Fibroblast of gingiva (primary cell): ENCODE measurements around the gene FAM217B.
A peak's percentile ranks its signal among the peaks of the same experiment; 100 is the strongest.
"Not testable (repeated sequence)": the region's sequence is repeated elsewhere in the genome, so short reads cannot be mapped to it uniquely, and the experiment has no call there.

ENCODE experiments used
- DNase-seq: peaks from one replicate; pipeline ENCODE4 v3.0.0-alpha.2; 2011; ENCODE audit warnings: low read depth

Gene FAM217B

DNA sequence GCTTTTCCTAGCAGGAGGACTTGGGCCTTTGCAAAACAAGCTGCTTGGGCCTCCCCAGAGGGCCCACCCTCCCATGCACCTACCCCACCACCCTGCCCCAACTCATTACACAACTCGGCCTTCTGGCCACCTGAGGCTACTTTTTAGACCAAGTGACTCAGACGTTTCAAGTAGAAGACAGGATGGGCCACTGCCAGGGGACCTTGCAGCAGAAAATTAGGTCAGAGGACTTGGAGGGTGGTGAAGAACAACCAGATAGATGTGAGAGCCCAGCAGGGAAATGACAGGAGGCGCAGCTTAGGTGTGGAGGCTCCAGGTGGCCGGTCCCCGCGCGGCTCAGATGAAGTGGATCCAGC lies 1.5 kb upstream of the FAM217B start:
- DNase-seq: peak; percentile 49

DNA sequence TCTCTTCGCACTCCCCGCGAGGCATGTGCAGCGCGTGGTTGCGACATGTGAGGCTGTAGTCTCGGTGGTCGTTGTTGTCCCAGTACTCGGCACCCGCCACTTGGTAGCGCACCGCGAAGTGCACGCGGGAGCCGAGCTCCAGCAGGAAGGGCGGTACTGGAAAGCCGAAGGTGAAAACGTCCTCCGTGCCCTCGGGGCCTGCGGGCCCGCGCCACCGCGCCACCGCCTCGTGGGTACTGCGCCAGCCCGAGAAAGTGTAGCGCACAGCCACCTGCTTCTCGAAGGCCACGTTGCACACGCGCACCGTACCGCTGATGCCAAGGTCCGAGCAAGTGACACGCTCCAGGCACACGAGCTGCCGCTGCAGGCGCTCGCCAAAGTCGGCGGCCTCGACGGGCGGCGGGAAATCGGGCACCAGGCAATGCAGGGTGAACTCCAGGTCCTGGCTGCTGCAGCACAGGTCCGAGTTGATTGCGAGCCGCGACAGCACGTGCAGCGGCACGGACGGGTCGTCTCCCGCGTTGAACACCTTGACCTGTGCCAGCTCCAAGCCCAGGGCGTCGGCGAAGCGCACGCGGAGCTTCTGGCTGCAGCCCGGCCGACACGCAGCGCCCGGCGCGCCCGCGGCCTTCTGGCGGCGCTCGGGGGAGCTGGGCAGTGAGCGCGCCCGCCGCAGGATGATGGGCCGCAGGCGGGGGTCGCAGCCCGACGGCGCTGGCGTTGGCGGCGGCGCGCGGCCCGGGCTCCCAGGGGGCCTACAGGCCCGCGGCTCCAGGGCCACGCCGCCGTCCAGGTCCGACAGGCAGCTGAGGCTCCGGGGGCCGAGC lies 924 bp upstream of the FAM217B start:
- DNase-seq: no peak

DNA sequence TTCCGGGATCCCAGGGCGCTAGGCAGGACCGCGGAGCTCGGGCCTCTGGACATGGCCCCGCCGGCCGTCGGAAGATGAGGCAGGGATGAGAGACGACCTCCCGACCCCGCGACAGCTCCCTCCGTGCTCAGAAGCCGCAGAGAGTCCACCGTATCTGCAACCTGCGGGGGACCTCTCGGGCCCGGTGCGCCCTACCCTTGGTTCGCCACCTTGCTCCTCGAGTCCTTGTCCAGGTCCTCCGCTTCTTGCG lies 385 bp upstream of the FAM217B start:
- no peak for DNase-seq

DNA sequence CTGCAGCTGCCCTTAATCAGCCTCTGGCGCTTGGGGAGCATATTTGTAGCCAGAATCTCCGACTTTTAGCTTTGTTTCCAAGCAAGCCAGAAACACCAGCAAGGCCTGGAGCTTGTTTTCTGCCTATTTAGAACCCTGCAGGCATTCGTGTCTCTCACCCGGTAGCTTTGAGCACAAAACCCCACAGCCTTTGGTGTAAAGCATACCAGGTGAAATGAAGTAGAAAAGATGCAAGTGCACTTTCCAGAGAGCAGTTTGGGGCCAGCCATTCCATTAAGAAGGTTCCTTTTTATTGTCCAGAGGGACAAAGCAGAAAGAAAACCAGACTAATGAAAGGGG lies 736 bp downstream of the FAM217B start:
- DNase-seq: no peak

DNA sequence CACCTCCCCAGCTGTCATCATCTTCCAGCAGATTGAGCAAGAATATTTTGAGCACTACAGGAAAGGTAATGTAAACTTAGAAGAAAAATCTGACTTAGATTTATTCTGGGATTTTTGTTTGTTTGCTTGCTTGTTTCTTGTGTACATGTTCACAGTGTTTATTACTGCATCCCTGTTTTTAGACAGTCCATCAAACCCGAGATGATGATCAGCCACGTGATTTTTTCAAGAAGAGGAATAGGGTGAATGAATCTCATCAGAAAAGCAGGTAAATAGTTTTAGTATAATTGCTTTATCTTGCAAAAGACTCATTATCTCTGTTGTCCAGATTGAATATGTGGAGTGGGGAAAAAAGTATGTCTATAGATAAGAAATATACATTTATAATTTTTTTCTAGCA lies 2.1 kb downstream of the FAM217B start:
- DNase-seq: no peak

DNA sequence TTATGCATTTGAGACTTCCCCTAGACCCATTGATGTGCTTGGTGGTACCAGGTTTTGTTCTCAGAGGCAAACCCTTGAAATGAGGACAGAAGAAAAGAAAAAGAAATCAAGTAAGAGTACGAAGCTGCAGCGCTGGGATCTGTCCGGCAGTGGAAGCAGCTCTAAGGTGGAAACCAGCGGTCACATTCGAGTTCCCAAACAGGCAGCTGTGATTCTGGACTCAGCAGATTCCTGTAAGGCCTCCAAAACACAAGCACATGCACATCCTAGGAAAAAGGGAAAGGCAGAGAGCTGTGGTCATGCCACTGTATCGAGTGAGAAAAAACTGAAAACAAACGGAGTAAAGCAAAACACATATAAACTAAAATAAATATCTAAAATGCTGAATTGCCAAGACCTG lies 4.5 kb downstream of the FAM217B start:
- no peak for DNase-seq

DNA sequence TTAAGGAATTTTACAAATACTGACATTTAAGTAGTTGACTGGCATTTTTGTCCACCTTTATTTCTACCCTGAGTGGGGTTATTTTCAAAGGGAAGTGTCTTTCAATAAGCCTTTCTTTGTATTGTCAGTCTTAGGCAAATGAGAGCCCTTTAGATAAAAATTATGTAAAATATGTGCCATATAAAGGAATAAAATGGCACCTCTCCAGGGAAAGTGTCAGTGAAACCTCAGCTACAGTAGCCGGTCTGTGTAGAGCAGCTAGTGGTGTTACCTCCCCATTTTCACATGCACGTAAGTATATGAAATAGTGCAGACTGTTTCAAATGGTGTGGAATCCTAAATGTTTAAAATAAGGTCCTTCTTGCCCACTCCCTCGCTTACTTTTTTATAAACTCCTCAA lies 5.0 kb downstream of the FAM217B start:
- no peak for DNase-seq

DNA sequence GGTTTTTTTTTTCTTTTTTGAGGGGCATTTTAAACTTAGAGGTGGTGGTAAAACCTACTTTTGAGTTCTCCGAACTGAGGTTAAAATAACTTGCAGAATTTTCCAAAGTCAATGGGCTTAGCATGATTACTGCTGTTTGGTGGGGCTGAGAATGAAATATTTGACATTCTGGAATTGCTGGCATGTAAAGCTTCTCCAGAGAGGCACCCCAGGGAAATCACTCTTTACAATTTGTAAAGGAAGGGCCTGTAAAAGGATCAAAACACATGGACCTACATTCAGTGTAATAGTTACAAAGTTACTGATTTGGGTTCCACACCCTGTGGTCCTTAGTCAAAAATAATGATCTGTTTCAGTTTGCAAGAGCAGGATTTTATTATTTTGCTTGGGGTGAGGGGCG lies 5.5 kb downstream of the FAM217B start:
- no peak for DNase-seq

DNA sequence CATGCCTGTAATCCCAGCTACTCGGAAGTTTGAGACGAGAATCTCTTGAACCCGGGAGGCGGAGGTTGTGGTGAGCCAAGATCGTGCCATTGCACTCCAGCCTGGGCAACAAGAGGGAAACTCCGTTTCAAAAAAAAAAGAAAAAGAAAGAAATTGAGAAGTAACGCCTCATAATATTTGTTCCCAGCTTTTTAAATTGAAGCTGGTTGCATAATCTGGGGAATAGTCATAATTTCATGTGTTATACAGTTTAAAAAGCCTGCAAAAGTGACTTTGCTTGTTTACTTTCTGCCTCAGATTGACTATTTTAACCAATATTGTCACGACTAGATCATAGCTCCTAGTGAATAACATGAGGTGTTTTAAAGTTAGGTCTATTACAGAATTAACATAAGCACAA lies 7.2 kb downstream of the FAM217B start:
- no peak for DNase-seq

DNA sequence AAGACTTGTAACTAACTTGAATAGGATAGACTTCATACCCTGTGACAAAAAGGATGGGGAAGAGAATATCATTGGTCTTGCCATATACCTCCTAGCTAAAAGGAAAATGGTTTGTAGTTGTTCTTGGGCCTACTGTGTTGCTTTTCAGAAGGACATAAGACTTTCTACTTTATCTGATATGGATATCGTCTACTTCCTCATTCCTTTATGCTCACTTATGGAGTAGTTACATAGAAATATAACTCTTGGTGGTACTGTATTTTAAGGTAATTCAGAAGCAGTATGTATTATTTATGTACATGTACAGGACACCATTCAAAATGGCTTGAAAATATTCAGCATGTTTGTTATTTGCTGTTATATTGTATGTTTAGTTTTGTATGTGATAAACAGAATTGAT lies 8.0 kb downstream of the FAM217B start:
- no peak for DNase-seq

DNA sequence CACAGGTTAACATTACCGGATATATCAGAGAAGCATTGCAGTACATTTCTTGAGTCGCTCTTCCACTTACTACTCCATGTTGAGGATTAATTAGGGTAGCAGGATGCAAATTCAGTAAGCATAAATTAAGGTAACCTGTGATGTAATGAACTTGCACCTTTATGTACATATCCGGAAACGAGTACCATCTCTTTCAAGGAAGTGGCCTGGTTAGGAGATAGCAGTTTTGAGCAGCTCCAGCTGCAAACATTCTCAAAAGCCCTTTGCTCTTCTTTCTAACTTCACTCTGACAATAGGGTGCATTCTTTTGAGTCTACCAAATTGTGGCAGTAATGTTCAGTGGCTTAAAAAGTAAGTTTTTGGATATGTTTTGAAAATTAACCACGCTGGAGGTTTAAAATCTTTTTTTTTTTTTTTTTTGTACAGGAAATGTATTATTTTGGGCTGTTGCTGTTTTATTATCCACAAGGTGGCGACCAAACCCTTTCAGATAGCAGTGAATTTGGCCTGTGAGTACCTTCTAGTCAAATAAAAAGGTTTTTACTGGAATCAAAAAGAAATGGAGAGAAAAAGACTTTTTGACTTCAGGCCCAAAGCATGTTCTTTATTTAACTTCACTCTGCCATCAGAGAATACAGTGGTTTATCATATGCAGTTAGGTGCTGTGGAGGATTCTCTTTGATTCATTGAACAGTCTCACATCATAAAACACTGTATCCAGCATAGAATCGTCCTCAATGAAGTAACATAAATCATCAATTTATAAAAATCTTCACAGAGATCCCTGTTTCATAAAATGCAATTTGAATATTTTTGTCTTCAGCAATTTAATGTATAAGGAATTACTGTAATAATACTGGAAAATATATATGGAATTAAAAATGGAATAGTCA lies 8.9 kb downstream of the FAM217B start:
- peak; percentile 39 for DNase-seq

DNA sequence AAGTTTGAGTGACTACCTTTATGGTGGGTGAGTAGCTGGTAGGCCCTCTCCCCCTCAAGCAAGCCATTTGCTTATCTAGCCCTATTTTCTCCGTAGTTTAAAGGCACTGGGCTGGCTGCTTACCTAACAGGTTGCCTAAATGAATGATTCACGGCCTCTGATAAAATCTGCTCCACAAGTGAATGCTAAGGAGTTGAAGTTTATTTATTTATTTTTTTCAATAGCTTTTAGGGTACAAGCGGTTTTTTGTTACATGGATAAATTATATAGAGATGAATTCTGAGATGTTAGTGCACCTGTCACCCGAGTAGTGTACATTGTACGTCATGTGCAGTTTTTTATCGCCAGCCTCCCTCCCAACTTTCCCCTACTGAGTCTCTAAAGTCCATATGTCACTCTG lies 9.7 kb downstream of the FAM217B start:
- no peak for DNase-seq

DNA sequence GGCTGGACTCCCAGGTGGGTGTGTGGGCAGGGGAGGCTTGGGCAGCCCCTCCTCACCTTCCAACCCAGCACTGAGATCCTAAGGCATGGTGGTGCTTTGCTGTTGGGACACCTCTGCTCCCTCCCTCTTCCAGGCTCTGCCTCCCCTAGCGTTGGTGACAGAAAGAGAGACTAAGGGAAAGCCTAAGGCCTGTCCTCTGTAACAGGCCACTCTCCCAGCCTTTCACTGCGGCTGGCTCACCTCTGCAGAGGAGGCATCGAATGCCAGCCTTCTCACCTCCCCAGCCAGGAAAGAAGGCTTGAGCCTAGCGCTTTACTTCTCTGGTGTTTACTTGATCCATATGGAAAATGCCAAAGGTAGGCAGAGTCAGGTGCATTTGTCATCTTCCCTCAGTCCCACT lies 14.5 kb downstream of the FAM217B start:
- no peak for DNase-seq

DNA sequence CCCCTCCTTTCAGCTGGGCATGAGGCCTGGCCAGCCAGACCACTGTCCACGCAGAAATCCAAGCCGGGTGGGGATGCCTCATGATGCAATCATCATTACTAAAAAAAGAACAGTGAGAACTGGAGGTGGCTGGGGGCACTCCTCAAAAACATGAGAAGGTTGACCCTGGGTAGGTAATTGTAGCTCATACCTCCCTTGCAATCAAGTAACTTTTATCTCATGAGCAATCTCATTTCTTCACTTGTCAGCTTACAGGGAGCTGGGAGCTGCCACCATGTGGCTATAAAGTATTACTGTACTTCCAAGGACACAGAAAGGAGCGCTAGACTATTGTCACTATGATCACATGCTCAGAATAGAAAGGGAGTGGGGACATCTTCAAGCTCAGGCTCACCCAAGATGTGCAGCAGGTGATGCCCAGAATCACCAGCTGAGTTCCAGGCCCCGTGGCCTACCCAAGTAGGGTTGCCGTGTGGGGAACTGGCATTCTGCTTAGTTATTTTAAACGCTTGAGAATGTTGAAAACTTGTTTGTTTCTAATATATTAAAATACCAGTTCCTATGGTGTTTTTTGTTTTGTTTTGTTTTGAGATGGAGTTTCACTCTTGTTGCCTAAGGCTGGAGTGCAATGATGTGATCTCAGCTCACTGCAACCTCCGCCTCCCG lies 15.1 kb downstream of the FAM217B start:
- DNase-seq: peak; percentile 9

DNA sequence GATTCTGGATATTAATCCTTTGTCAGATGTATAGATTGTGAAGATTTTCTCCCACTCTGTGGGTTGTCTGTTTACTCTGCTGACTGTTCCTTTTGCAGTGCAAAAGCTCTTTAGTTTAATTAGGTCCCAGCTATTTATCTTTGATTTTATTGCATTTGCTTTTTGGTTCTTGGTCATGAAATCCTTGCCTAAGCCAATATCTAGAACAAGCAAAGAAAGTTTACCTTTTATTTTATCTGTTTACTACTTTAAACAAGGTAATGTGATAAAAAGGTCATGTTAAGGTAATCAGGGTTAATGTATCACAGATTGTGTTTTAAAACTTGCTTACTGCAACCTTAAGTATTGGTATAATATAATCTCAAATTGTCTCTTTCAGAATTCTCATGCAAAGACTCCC lies 17.4 kb downstream of the FAM217B start:
- not testable (repeated sequence) for DNase-seq

DNA sequence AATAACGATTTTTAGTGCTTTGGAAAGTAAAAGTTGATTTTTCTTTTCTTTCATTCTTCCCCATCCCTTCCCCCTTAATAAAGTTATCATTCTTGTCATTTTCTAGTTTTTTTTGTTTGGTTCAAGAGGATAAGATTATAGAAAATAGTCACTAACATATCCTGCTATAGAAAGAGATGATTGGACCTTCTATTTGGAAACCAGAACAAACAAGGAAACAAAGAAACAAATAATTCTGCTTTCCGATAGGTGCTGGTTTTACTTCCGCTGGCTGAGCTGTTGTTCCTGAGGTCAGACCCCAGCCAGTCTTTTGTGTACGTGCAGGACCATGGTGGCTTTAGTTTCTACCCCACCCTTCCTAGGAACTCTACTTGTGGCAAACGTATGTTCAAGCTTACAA lies 17.9 kb downstream of the FAM217B start, which contains the start of gene CDH26:
Gene CDH26, plus strand, starts transcription at position 301 of the 400 bp plus-strand sequence. CDS start 304 bp downstream, outside the sequence.
- DNase-seq: no peak

DNA sequence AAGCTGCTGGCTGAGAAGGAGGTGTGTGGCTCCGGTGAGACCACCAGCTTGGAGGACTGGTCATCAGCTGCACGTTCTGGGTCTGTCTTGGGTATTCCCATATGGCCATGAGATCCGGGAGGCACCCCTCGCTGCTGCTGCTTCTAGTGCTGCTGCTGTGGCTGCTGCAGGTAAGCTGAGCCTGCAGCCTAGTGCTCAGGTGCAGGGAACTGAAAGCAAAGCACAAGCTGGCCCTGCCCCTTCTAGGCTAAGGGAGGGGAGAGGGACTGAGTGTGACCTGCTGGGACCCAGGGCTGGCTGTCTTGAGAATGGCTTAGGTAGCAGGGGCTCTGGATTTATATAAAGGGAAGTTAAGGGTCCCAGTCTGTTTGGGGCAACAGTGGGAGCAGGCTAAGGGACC lies 18.4 kb downstream of the FAM217B start:
- DNase-seq: no peak

DNA sequence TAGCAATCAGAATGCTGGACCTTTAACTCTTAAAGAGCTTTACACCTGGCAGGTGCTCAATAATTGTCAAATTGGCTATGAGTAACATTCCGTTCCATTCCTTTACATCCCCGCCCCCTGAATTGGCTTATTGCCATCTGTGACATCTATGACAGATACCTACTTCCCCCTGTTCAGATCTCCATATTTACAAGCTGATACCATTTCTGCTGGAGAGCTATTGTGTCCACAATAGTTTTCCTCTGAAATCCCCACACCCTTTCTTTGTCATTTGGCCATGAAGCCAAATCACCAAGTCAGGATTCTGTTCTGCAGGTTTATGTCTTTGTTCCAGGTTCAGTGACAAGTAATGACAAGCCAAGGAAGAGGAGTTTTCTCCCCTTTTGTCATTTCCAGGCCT lies 21.2 kb downstream of the FAM217B start:
- no peak for DNase-seq

DNA sequence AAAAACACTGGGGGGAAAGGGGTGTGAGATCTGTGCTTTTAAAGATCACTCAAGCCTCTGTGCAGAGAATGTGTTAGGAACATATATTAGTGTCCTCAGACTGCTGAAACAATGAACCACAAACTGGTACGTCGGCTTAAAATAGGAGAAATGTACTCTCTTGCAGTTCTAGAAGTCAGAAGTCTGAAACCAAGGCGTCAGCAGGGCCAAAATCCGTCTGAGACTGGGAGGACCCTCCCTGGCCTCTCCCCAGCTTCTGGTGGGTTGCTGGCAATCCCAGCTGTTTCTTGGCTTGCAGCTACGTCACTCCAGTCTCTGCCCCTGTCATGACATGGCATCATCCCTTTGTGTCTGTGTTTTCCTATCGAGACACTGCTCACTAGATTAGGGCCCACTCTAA lies 22.0 kb downstream of the FAM217B start:
- DNase-seq: no peak

DNA sequence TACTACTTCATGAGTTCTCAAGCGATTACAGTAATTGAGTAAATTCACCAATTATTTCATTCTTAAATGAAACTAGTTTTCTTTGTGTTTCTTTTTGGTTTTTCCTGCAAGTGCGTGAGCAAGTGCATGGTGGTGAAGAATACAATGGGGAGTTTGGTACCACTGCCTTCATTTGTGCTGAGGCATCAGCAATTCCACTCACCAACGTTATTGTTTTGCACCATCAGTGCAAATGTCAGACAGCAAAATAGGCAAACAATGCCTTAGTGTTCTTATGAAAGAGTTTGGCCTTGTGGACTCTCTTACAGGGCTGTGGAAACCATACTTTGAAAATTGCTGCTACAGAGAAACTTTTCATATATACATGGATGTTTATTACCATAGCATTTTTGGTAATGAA lies 26.2 kb downstream of the FAM217B start:
- DNase-seq: no peak

DNA sequence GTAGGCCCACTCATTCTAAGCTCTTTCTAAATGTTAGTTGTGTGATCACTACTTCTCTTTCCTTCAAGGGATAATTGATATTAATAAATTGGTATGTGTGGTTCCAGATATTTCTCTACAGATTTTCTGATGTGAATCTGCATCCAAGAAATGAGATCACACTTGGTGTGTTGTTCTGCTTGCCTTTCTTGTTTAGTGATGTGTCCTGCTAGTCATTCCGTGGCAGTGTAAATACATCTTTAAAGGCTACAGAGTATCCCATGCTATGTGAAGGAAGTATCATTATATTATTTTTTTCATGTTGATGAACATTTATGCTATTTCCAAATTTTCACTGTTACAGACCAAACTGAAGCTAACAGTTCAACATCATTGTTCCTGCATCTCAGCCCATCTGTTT lies 31.2 kb downstream of the FAM217B start:
- no peak for DNase-seq

DNA sequence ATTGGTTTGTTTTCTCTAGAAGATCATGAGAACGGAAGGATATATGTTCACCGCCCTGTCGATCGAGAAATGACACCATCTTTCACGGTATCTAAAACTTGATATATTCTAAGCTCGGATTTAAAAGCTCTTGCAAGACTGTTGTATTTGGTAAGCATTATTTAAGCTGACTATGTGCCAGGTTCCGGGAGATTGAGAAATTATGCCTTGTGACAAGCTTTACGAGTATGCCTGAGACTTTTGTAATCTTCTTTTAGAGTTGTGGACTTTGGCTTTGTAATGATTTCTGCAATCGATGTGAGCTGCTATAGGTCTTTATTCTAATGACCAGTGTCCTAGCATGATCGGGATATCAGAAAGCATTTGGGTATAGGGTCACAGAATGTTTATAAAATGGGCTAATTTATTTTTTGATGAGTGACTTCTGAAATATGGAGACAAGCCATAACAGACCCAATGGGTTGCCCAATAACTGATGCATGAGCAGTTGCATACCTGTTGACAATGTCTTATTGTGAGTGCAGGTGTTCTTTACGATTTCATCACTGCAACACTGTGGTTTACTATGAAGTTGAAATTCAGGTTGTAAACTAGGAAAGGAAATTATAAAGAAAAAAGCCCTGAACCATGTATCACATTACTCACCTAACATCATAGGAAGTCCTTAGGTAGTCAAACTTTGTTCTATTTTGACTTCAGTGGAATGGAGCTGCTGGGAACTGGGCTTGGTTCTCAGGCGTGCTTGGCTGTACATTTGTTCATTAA lies 32.0 kb downstream of the FAM217B start:
- DNase-seq: peak; percentile 20
